HCT116 (cell line): Measurements from ENCODE around the gene PLEKHA8.

Experiments
- CTCF ChIP-seq, 3 experiments: fragments of 200-600 bp in 1 of 3; sonication (generic) in 1 of 3; IDR thresholded peaks in 2 of 3; conservative IDR thresholded peaks in 1 of 3; 2 replicates each; pipeline ENCODE4 v1.5.1; 2012 to 2017; ENCODE audit warnings: low read depth in 2 of 3, low read length in 2 of 3, antibody characterized with exemption in 1 of 3, borderline replicate concordance in 1 of 3, control low read depth in 1 of 3, mild to moderate bottlenecking in 1 of 3, mixed read lengths in 1 of 3, mixed run types in 1 of 3, moderate library complexity in 1 of 3; ENCODE audit not compliant: insufficient read depth in 1 of 3
- POLR2A ChIP-seq: IDR thresholded peaks from 2 replicates; pipeline ENCODE4 v1.7.0; 2011; ENCODE audit warnings: borderline replicate concordance; ENCODE audit not compliant: insufficient read depth, insufficient read length; ENCODE audit errors: extremely low read depth
- POLR2AphosphoS5 ChIP-seq: IDR thresholded peaks from 2 replicates; pipeline ENCODE4 v1.6.1; 2011; ENCODE audit warnings: mild to moderate bottlenecking, low read depth, low read length, moderate library complexity
- SP1 ChIP-seq: IDR thresholded peaks from 2 replicates; pipeline ENCODE4 v1.6.1; 2012; ENCODE audit warnings: low read depth

DNA sequence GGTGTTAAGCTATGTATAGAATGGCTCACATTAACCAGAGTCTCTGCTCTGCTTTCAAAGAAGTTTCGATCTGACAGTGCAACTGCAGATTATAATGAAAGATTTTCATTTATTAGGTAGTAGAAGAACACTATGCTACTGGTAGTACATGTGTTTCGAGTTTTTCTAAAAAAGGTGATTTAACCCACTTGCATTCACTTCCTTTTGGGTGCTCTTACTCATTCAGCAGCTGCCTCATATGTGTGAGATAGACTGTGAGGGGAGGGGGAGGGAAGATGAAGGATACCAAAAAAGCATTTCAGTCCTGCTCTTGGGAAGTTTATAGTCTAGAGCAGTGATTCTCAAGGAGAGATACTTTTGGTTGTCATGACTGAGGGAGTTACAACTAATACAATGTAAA, 20.4 kb downstream of the PLEKHA8 start:
- TF ChIP-seq SP1 (no peak), CTCF (IDR thresholded peaks at IDR 0.05 in 2 of 3, conservative IDR thresholded peaks at IDR 0.05 in 1 of 3; ENCODE audit: borderline replicate concordance in 1 of 3, insufficient read depth in 1 of 3, low read depth in 2 of 3, low read length in 2 of 3) (no peak), POLR2AphosphoS5 (no peak), POLR2A (no peak)
